Gastroesophageal sphincter (tissue), 3 donors: ENCODE results near the gene DNAH9.

Experiments
- CTCF ChIP-seq, 4 experiments: fragments of 200-600 bp in 2 of 4; fragments of 450-650 bp in 2 of 4; sonication (generic) in 1 of 4; IDR thresholded peaks; one replicate each; pipeline ENCODE4 v1.5.1; 2017 to 2019; ENCODE audit warnings: antibody characterized with exemption in 4 of 4, mild to moderate bottlenecking in 2 of 4, moderate library complexity in 2 of 4
- POLR2A ChIP-seq, 2 donors: fragments of 450-650 bp; IDR thresholded peaks; one replicate each; pipeline ENCODE4 v1.6.1; 2017; ENCODE audit warnings: antibody characterized with exemption in 2 of 2, mild to moderate bottlenecking in 2 of 2, moderate library complexity in 1 of 2

- TF ChIP-seq CTCF (IDR thresholded peaks at IDR 0.05) (no peak), POLR2A (IDR thresholded peaks at IDR 0.05) (no peak)
Measured at GRCh38 chr17:11901931-11902330, 303.7 kb downstream of the DNAH9 start.
